Stimulated activated CD8-positive, alpha-beta memory T cell treated with anti-CD3 and anti-CD28 coated beads, Interleukin-7, amount 100 ng/mL, for 1 hour (primary cell): Measurements from ENCODE around the gene TMEM101.
A peak's percentile ranks its signal among the peaks of the same experiment; 100 is the strongest.
"Not testable (repeated sequence)": the region's sequence is repeated elsewhere in the genome, so short reads cannot be mapped to it uniquely, and the experiment has no call there.

Experiments
- DNase-seq, 2 donors: peaks; one replicate each; pipeline ENCODE4 v3.0.0-alpha.2; 2020; ENCODE audit warnings: low read depth in 2 of 2

The TMEM101 gene

GRCh38 chr17:44014437-44015172 lies at the start of gene TMEM101:
TMEM101 (minus strand) TSS chr17:44014963; CDS start chr17:44014952, 11 bp downstream.
- peak; percentile 69 to 74 for DNase-seq

- DNase-seq = no peak
Measured at GRCh38 chr17:44063704-44064639, 49.2 kb upstream of the TMEM101 start.

- no peak for DNase-seq
Measured at GRCh38 chr17:44062871-44063270, 48.1 kb upstream of the TMEM101 start.

GRCh38 chr17:44061446-44061845 lies 46.7 kb upstream of the TMEM101 start:
- no peak for DNase-seq

- DNase-seq = no peak
Measured at GRCh38 chr17:44059101-44059892, 44.5 kb upstream of the TMEM101 start.

- no peak for DNase-seq
Measured at GRCh38 chr17:44053125-44053872, 38.5 kb upstream of the TMEM101 start.

- no peak for DNase-seq
Measured at GRCh38 chr17:44049294-44050060, 34.7 kb upstream of the TMEM101 start.

GRCh38 chr17:44046893-44047292 lies 32.1 kb upstream of the TMEM101 start:
- DNase-seq = not testable (repeated sequence)

GRCh38 chr17:44045486-44045885 lies 30.7 kb upstream of the TMEM101 start:
- DNase-seq = no peak

GRCh38 chr17:44044071-44044470 lies 29.3 kb upstream of the TMEM101 start:
- DNase-seq = no peak

GRCh38 chr17:44043272-44043696 lies 28.5 kb upstream of the TMEM101 start:
- DNase-seq = no peak

- DNase-seq = no peak
Measured at GRCh38 chr17:44039829-44040635, 25.3 kb upstream of the TMEM101 start.

- no peak for DNase-seq
Measured at GRCh38 chr17:44038604-44039011, 23.8 kb upstream of the TMEM101 start.

- DNase-seq = no peak
Measured at GRCh38 chr17:44037471-44037870, 22.7 kb upstream of the TMEM101 start.

GRCh38 chr17:44034688-44035087 lies 19.9 kb upstream of the TMEM101 start:
- not testable (repeated sequence) for DNase-seq

- DNase-seq = no peak
Measured at GRCh38 chr17:44033861-44034408, 19.2 kb upstream of the TMEM101 start.

- DNase-seq = no peak
Measured at GRCh38 chr17:44030482-44030881, 15.7 kb upstream of the TMEM101 start.

GRCh38 chr17:44029736-44030135 lies 15.0 kb upstream of the TMEM101 start:
- DNase-seq = no peak

GRCh38 chr17:44024853-44025252 lies 10.1 kb upstream of the TMEM101 start:
- DNase-seq = no peak
